ENCODE data around the gene CLEC4F. TPM values are rescaled to one million over a fixed set of nuclear protein-coding genes. Genes with fewer than 3 reads are reported as not detected.

Gene CLEC4F
- total RNA-seq, 4 donors from 2014 or later = 0.56 to 2.7 TPM; not detected in 2

DNA sequence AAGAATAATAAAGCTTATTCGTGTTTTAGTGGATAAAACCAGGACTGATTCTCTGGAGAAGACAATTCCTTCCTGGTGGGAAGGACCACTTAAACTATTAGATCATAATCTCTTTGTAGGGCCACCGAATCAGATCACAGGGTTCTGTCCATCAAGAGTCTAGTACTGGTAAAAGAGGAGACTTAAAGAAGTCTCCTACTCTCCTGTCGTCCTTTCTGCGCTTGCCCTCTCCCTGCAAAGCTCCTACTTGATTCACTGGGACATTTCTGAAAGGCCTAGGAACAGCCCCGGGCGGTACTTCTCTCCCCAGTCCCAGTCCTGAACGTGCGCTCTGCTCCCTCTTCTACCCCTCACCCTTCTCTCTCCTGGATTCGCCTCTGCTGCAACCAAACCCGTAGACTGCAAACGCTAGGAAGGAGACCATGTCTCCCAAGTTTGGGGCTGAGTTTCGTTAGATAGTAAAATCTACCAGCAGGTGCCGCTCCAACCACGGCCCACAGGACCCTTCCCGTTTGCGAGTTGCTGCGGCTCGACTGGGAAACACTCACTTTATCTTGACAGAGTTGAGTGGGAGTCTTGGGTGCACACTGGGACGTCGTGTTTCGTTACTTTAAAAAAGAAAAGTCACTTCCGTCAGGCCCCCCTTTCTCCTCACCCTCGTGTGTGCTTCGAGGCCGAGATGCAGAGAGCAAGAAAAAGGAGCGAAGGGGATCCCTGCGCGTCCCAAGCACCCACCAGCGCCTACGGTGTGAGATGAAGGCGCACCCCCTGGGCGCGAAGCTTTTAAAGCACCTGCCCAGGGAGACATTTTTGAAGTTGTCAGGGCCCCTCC, 30.9 kb downstream of the CLEC4F start:
- DNase-seq (ENCODE audit: low spot score) (no peak), ATAC-seq (ENCODE audit: low FRiP score) (peak; percentile 75)
- TF ChIP-seq, protein P1, sequence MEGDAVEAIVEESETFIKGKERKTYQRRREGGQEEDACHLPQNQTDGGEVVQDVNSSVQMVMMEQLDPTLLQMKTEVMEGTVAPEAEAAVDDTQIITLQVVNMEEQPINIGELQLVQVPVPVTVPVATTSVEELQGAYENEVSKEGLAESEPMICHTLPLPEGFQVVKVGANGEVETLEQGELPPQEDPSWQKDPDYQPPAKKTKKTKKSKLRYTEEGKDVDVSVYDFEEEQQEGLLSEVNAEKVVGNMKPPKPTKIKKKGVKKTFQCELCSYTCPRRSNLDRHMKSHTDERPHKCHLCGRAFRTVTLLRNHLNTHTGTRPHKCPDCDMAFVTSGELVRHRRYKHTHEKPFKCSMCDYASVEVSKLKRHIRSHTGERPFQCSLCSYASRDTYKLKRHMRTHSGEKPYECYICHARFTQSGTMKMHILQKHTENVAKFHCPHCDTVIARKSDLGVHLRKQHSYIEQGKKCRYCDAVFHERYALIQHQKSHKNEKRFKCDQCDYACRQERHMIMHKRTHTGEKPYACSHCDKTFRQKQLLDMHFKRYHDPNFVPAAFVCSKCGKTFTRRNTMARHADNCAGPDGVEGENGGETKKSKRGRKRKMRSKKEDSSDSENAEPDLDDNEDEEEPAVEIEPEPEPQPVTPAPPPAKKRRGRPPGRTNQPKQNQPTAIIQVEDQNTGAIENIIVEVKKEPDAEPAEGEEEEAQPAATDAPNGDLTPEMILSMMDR (IDR thresholded peaks at IDR 0.05) = no peak

DNA sequence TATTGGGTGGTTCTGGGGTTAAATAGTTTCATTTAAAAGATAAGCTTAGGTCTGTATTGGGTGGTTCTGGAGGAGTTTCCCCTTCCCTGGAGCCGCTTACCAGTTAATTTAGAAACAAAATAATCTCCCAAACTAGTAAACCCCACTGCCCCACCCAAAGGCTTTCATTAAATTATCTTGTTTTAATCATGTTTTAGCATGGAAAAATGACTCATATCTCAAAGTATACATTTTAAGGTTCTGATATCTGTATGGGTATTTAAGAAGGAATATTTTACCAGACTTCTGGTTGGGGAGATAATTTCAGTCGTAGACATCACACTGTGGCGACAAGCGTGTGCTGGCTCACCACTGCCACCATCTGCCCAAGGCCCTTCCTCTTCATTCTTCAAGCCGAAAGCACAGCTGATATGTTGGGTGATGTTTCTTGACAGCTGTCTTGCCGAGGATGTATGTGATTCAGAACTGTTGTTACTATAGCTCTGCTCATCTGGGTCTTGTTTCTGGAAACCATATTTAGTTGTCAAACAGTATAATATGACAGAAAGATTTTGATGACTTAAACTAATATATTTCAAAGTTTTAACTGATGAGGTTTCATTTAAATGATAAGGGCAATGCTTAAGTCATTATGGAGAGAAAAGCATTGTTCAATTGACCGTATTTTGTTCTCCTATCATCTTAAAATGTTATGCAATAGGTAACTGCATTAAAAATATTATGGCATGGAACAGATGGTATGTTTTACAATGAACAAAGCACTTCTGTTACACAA, 35.1 kb downstream of the CLEC4F start:
- ATAC-seq (ENCODE audit: low FRiP score) (no peak), DNase-seq (ENCODE audit: low spot score) (no peak)
- TF ChIP-seq, protein P1 (IDR thresholded peaks at IDR 0.05) = no peak

DNA sequence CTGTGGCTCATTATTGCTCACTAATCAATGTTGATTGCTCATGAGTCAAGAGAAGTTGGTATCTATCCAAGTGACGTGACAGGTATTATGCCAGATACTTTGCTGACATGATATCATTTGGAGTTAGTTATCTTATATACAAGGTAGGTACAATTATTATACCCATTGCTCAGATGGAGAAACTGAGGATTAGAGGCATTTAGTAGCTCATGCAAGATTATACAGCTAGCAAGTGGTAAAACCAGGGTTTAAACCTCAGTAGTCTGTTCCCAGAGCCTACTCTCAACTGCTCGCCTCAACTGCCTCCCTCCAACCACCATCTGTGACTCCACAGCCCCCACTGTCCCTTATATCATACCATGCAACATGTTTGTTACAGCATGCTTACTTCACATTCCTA, 36.1 kb downstream of the CLEC4F start:
- ATAC-seq (ENCODE audit: low FRiP score) (no peak), DNase-seq (ENCODE audit: low spot score) (no peak)
- TF ChIP-seq, protein P1 (IDR thresholded peaks at IDR 0.05) = no peak

DNA sequence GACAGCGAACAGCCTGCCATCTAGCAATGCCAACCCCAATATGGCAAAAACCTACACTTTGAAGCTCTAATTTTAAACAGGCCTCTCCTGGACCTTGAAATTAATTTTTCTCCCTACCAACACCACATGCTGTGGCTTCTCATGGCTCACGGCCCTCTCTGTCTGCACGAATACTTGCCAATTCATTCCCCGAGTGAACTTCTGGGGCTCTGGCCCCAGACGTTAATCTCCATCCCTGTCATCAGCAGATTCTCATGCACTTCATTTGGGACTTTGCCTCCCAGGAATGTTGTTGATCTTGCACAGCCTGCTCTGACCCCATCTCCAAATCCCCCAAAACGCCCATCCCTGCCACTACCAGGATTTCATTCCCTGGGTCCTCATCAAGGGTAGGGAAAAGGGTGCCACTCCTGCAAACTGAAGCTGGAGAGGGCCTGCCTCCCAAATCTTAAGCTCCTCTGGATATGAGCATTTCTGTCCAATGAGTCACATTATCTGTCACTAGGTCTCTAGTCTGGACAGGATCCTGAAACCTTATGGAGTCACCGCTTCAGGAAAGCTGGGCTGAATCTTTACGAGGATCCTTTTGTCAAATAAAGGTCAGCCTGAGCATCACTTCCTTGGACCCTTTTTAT, 40.4 kb downstream of the CLEC4F start:
- DNase-seq (ENCODE audit: low spot score) (no peak), ATAC-seq (ENCODE audit: low FRiP score) (no peak)
- TF ChIP-seq, protein P1 (IDR thresholded peaks at IDR 0.05) = no peak

DNA sequence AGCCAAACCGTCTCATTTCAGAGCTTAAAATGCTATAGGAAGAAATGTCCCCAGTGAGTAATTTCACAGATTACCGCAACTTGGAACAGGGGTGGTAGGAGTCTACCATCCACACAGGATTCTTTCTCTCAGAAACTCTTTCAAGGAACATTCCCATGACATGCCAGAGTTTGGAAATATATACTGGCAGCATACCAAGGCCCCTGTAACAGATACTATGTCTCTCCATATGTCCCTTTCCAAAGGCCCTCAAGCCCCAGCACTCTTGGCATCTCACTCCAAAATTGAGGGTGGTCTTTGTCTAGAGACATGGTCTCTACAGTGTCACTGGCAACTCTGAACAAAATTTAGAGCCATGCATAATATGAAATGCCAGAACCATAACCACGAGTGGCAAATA, 40.9 kb downstream of the CLEC4F start:
- ATAC-seq (ENCODE audit: low FRiP score) (no peak), DNase-seq (ENCODE audit: low spot score) (no peak)
- TF ChIP-seq, protein P1 (IDR thresholded peaks at IDR 0.05) = no peak

DNA sequence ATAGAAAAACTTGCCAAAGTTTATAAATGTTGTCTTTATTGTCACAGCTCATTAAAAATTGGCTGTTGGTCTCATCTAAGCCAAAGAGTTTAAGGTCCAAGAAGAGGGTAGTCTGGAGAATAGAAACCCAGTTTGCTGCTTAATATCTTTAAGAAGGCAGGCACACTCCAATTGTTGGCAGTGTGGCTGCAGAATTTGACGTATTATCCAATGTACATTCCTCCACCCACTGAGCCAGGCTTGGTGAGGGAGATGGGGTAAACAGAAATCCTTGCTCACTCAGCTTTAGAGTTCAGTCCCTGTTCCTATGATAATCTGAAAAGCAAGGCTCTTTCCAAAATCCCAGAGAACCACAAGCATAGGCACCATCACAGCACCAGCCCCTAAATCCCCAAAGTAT, 41.7 kb downstream of the CLEC4F start:
- DNase-seq (ENCODE audit: low spot score) = no peak
- no peak for ATAC-seq (ENCODE audit: low FRiP score)
- TF ChIP-seq, protein P1 (IDR thresholded peaks at IDR 0.05) = no peak
